HL-60 (cell line): Measurements from ENCODE around the gene LLPH.

Source experiments
- DNase-seq, 2 experiments: peaks; one replicate each; pipeline ENCODE4 v3.0.0-alpha.2; 2010 to 2020; ENCODE audit warnings: low read depth in 1 of 2, low spot score in 1 of 2
- H3K27ac ChIP-seq: fragments of 250-450 bp; sonication (Bioruptor Pico); replicated peaks from 2 replicates; pipeline ENCODE4 v1.5.1; 2020; ENCODE audit warnings: mild to moderate bottlenecking, moderate library complexity
- H3K27me3 ChIP-seq: fragments of 250-450 bp; sonication (Bioruptor Pico); 2 replicates; pipeline ENCODE4 v1.5.1; 2021; ENCODE audit warnings: mild to moderate bottlenecking, moderate library complexity; ENCODE audit not compliant: insufficient read depth, poor library complexity, severe bottlenecking
- H3K4me3 ChIP-seq: replicated peaks from 2 replicates; pipeline ENCODE4 v1.5.1; 2011; ENCODE audit warnings: mild to moderate bottlenecking, control low read depth, low read length; ENCODE audit not compliant: insufficient read depth
- CTCF ChIP-seq: IDR thresholded peaks from one replicate; pipeline ENCODE4 v1.5.1; 2011; ENCODE audit warnings: low read length, control low read depth, inconsistent platforms; ENCODE audit not compliant: insufficient read depth
- GABPA ChIP-seq: IDR thresholded peaks from 2 replicates; pipeline ENCODE4 v1.6.1; 2012; ENCODE audit warnings: low read depth
- POLR2AphosphoS5 ChIP-seq: IDR thresholded peaks from 2 replicates; pipeline ENCODE4 v1.6.1; 2012; ENCODE audit warnings: low read depth
- REST ChIP-seq: IDR thresholded peaks from 2 replicates; pipeline ENCODE4 v1.6.1; 2012; ENCODE audit warnings: low read depth; ENCODE audit not compliant: insufficient replicate concordance
- SPI1 ChIP-seq: IDR thresholded peaks from 2 replicates; pipeline ENCODE4 v1.6.1; 2012; ENCODE audit warnings: low read depth, mild to moderate bottlenecking, borderline replicate concordance

The LLPH gene

GRCh38 chr12:66080791-66081190 is 49.8 kb downstream of the LLPH start:
- Histone ChIP-seq H3K27ac (no peak overlapping the region), H3K4me3 (no peak overlapping the region), H3K27me3 (peaks cover 4% of the 10 kb centered on the region)
- no peak for DNase-seq
- TF ChIP-seq POLR2AphosphoS5 (no peak), SPI1 (no peak), REST (no peak), CTCF (no peak), GABPA (no peak)

GRCh38 chr12:66077542-66077941 is 53.0 kb downstream of the LLPH start:
- Histone ChIP-seq H3K27me3 (peaks cover 4% of the 10 kb centered on the region), H3K27ac (no peak overlapping the region), H3K4me3 (no peak overlapping the region)
- no peak for DNase-seq
- TF ChIP-seq CTCF = no peak
- TF ChIP-seq GABPA = no peak
- TF ChIP-seq SPI1 = no peak
- TF ChIP-seq REST = no peak
- no peak for TF ChIP-seq POLR2AphosphoS5

GRCh38 chr12:66074561-66074960 is 56.0 kb downstream of the LLPH start:
- Histone ChIP-seq H3K27ac (no peak overlapping the region), H3K27me3 (no peaks in the 10 kb centered on the region), H3K4me3 (no peak overlapping the region)
- no peak for DNase-seq
- TF ChIP-seq SPI1 (no peak), GABPA (no peak), REST (no peak), POLR2AphosphoS5 (no peak), CTCF (no peak)
